Measurements from ENCODE around the gene EMC6. TPM values are rescaled to one million over a fixed set of nuclear protein-coding genes. Genes with fewer than 3 reads are reported as not detected.

Gene EMC6
- total and polyA plus RNA-seq, 8 donors: 15.9 to 37.6 (median 23.0) TPM

DNA sequence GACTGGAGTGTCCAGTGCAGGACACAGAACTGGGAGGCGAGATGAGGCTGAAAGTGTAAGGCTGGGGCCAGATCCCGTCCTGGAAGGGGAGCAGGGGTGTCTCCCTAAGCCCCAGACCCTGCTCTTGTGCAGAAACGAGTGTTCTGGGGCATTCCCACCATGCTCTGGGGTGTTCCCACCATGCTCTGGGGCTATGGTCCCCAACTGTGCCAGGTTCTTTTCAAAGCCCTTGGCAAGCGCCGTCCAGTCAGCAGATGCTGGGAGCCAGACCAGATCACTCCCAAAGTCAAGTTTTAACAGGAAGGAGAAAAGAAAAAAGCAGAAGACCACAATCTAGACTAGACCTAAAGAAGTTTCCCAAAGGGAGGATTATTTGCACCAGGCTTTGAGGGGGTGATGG lies 2.8 kb upstream of the EMC6 start:
- TF ChIP-seq, protein P1, sequence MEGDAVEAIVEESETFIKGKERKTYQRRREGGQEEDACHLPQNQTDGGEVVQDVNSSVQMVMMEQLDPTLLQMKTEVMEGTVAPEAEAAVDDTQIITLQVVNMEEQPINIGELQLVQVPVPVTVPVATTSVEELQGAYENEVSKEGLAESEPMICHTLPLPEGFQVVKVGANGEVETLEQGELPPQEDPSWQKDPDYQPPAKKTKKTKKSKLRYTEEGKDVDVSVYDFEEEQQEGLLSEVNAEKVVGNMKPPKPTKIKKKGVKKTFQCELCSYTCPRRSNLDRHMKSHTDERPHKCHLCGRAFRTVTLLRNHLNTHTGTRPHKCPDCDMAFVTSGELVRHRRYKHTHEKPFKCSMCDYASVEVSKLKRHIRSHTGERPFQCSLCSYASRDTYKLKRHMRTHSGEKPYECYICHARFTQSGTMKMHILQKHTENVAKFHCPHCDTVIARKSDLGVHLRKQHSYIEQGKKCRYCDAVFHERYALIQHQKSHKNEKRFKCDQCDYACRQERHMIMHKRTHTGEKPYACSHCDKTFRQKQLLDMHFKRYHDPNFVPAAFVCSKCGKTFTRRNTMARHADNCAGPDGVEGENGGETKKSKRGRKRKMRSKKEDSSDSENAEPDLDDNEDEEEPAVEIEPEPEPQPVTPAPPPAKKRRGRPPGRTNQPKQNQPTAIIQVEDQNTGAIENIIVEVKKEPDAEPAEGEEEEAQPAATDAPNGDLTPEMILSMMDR (IDR thresholded peaks at IDR 0.05): no peak
- intact Hi-C loops (cut with DNase I): no loop called here
- DNase-seq: no peak
- Histone ChIP-seq H3K4me3 (no peak overlapping the region), H3K9me3 (no peaks in the 10 kb centered on the region), H3K27me3 (no peaks in the 10 kb centered on the region), H3K36me3 (peaks cover 0 to 44% of the 10 kb centered on the region in 2 donors), H3K4me1 (peaks cover 26 to 40% of the 10 kb centered on the region in 2 donors), H3K27ac (no peak overlapping the region)
- ATAC-seq: no peak

DNA sequence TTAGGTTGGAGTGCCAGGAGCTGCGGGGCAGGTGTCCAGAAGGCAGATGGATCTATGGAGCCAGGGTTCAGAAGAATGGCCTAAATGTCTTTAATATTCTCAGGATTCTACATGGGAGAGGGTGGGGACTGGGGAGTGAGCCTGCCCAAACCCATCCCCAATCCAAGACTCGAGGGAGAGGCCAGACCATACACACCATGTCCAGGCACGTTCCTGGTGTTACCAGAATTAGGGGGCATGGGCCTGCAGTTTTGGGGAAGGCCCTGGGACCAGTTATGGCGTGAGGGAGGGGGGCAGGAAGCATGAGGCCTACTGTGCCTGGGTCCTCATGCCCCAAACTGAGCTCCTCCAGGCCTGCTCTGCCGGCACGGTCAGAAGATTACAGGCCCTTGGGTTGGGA lies 2.1 kb upstream of the EMC6 start:
- H3K9me3 ChIP-seq: no peaks in the 10 kb centered on the region
- H3K27ac ChIP-seq: no peak overlapping the region
- peaks cover 26 to 40% of the 10 kb centered on the region in 2 donors for H3K4me1 ChIP-seq
- H3K4me3 ChIP-seq: peak overlapping the region in 1 of 2 donors; percentile 98
- H3K36me3 ChIP-seq: peaks cover 0 to 37% of the 10 kb centered on the region in 2 donors
- ATAC-seq (no peak), DNase-seq (no peak)
- intact Hi-C loops (cut with DNase I): no loop called here
- no peaks in the 10 kb centered on the region for H3K27me3 ChIP-seq
- TF ChIP-seq, protein P1 (IDR thresholded peaks at IDR 0.05): no peak

DNA sequence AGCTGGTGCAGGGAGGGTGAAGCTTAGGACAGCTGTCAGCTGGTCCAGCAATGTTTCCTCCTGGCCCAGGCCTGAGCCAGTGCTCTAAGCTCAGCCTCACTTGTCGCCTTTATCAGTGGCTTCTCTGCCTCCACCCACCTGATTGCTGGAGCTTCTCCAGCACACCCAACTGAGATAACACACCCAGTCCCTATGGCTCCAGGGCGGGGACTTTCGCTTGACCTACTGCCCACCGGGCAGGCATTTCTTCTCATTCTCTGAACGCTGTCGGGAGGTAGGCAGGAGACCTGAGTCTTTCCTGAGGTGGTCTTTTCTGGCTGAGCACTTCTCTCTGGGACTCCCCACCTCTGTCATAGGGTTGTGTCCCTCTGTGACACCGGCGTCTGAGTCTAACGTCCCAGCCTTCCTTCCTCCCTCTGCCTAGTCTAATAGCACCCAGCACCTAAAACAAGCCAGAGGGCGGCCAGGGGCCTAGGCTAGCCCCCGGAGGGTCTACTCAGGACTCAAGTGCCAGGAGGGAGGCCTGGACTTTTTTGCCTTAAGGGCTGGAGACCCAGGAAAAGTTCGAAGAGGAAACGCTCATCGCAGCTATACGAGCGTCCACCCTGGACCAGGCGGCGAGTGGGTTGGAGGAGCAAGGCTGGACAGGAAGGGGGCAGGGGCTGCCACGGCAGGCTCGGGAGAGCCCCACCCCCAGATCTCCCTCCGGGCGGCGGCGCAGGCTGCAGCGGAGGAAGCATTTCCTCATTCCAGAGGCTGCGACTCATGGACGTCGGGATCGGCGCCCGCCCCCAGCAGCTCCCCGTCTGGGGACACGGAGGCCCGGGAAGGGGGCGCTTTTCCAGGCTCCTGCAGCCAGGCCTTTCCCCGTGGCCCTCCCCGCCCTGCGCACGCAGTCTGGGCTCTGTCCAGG lies 990 bp upstream of the EMC6 start:
- H3K27ac ChIP-seq: peak overlapping the region; percentile 97 to 98
- peak overlapping the region; percentile 98 to 99 for H3K4me3 ChIP-seq
- intact Hi-C loops (cut with DNase I): no loop called here
- no peaks in the 10 kb centered on the region for H3K9me3 ChIP-seq
- H3K36me3 ChIP-seq: peaks cover 0 to 27% of the 10 kb centered on the region in 2 donors
- ATAC-seq (peak; percentile 88), DNase-seq (peak; percentile 85 to 96 (median 92))
- no peaks in the 10 kb centered on the region for H3K27me3 ChIP-seq
- peaks cover 26 to 40% of the 10 kb centered on the region in 2 donors for H3K4me1 ChIP-seq
- TF ChIP-seq, protein P1 (IDR thresholded peaks at IDR 0.05): no peak

DNA sequence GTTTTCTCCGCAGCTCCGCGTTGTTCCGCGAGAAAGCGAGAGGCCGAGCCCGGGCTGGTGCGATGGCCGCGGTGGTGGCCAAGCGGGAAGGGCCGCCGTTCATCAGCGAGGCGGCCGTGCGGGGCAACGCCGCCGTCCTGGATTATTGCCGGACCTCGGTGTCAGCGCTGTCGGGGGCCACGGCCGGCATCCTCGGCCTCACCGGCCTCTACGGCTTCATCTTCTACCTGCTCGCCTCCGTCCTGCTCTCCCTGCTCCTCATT lies 404 bp downstream of the EMC6 start:
- intact Hi-C loops (cut with DNase I): no loop called here
- TF ChIP-seq, protein P1 (IDR thresholded peaks at IDR 0.05): no peak
- Histone ChIP-seq H3K4me3 (peak overlapping the region; percentile 98 to 99), H3K9me3 (no peaks in the 10 kb centered on the region), H3K4me1 (peaks cover 26 to 40% of the 10 kb centered on the region in 2 donors), H3K36me3 (peaks cover 0 to 13% of the 10 kb centered on the region in 2 donors), H3K27ac (peak overlapping the region; percentile 97 to 98), H3K27me3 (no peaks in the 10 kb centered on the region)
- ATAC-seq: no peak
- DNase-seq: no peak

DNA sequence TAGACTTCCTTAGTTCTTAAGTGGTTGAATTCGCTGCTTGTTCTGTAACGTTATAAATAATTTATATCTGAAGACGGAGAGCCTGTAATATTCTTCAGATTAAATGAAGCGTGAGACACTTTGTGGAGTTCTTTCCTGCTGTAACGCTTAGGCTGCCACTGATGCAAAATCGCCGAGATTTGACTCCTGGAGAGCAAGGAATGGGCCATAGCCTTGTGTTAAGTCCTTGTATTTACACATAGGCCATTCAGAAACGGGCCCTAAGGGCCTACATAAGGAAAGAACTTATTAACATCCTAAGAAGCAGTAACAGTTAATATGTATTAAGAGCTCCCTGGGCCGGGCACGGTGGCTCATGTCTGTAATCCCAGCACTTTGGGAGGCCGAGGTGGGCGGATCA lies 936 bp downstream of the EMC6 start:
- no peak for ATAC-seq
- H3K9me3 ChIP-seq: no peaks in the 10 kb centered on the region

More for the DNA sequence above, 936 bp downstream of the EMC6 start:
- H3K4me1 ChIP-seq: peaks cover 26 to 40% of the 10 kb centered on the region in 2 donors
- peak overlapping the region; percentile 98 to 99 for H3K4me3 ChIP-seq
- no peak overlapping the region for H3K27ac ChIP-seq
- TF ChIP-seq, protein P1 (IDR thresholded peaks at IDR 0.05): no peak
- no peaks in the 10 kb centered on the region for H3K27me3 ChIP-seq
- intact Hi-C loops (cut with DNase I): no loop called here
- peaks cover 0 to 8% of the 10 kb centered on the region in 2 donors for H3K36me3 ChIP-seq
- DNase-seq: no peak

Measured in left lung (tissue), 10 donors.